ENCODE results near the gene RAB7A.
"Not testable (repeated sequence)": the region's sequence is repeated elsewhere in the genome, so short reads cannot be mapped to it uniquely, and the experiment has no call there.

The RAB7A gene

GRCh38 chr3:128824132-128824850 lies 98.3 kb downstream of the RAB7A start:
- DNase-seq: no peak

GRCh38 chr3:128825117-128825725 lies 99.2 kb downstream of the RAB7A start:
- DNase-seq: no peak

- DNase-seq: not testable (repeated sequence)
Measured at GRCh38 chr3:128829087-128829486, 103.1 kb downstream of the RAB7A start.

- DNase-seq: not testable (repeated sequence)
Measured at GRCh38 chr3:128829925-128830625, 104.1 kb downstream of the RAB7A start.

GRCh38 chr3:128830762-128831161 lies 104.8 kb downstream of the RAB7A start:
- DNase-seq: not testable (repeated sequence)

- not testable (repeated sequence) for DNase-seq
Measured at GRCh38 chr3:128832979-128833378, 107.0 kb downstream of the RAB7A start.

GRCh38 chr3:128835096-128835495 lies 109.1 kb downstream of the RAB7A start:
- no peak for DNase-seq

GRCh38 chr3:128841926-128842920 lies 116.2 kb downstream of the RAB7A start:
- no peak for DNase-seq

GRCh38 chr3:128844502-128844901 lies 118.5 kb downstream of the RAB7A start:
- no peak for DNase-seq

- no peak for DNase-seq
Measured at GRCh38 chr3:128845119-128845777, 119.3 kb downstream of the RAB7A start.

GRCh38 chr3:128845778-128846485 lies 119.9 kb downstream of the RAB7A start:
- peak; percentile 62 for DNase-seq

GRCh38 chr3:128846486-128846891 lies 120.5 kb downstream of the RAB7A start:
- no peak for DNase-seq

- no peak for DNase-seq
Measured at GRCh38 chr3:128847666-128848370, 121.8 kb downstream of the RAB7A start.

- no peak for DNase-seq
Measured at GRCh38 chr3:128848936-128849335, 123.0 kb downstream of the RAB7A start.

GRCh38 chr3:128849911-128850455 lies 124.0 kb downstream of the RAB7A start:
- DNase-seq: no peak

- DNase-seq: no peak
Measured at GRCh38 chr3:128850544-128850943, 124.6 kb downstream of the RAB7A start.

- DNase-seq: no peak
Measured at GRCh38 chr3:128851601-128852000, 125.6 kb downstream of the RAB7A start.

- DNase-seq: no peak
Measured at GRCh38 chr3:128853826-128854225, 127.8 kb downstream of the RAB7A start.

- DNase-seq: no peak
Measured at GRCh38 chr3:128854475-128854874, 128.5 kb downstream of the RAB7A start.

GRCh38 chr3:128855569-128855968 lies 129.6 kb downstream of the RAB7A start:
- DNase-seq: no peak

GRCh38 chr3:128858167-128858566 lies 132.2 kb downstream of the RAB7A start:
- no peak for DNase-seq
